K562 (cell line): ENCODE data around the gene CFAP157. TPM values are rescaled to one million over a fixed set of nuclear protein-coding genes. Genes with fewer than 3 reads are reported as not detected.
A peak's percentile ranks its signal among the peaks of the same experiment; 100 is the strongest.

Experiments
- ATAC-seq: fragments of 200-7000 bp; cut with Tn5 transposase; 3 replicates; pipeline ENCODE4 v1.9.1; 2020; ENCODE audit warnings: moderate library complexity
- BruUV-seq: library from RNA; stranded (reverse); fragments of 400-500 nt; replicated peaks from 2 replicates; lab custom pipeline; 2021; lab: Mats Ljungman, UMichigan
- CTCF ChIA-PET: fragments of 300-600 bp; formaldehyde crosslinking; extraction: SDS; loops from one replicate; lab custom pipeline; 2021; ENCODE audit warnings: low intra/inter-chr PET ratio; lab: Yijun Ruan, JAX
- POLR2A ChIA-PET: fragments of 300-600, 350-650 bp; sonication (Branson Sonifier 250); formaldehyde crosslinking; extraction: SDS; loops from one replicate; lab custom pipeline; 2021; ENCODE audit warnings: antibody characterized with exemption, inconsistent platforms; lab: Yijun Ruan, JAX
- DNase-seq, 4 experiments: peaks; one replicate each; pipeline versions ENCODE4 v3.0.0 to v3.0.0-alpha.2; 2011 to 2018; ENCODE audit warnings: low spot score in 3 of 4, mixed read lengths in 3 of 4; ENCODE audit errors: extremely low read depth in 1 of 4
- FAIRE-seq: peaks from 2 replicates; lab custom pipeline; 2011; peaks lifted over from hg19 to GRCh38; lab: Jason Lieb, UNC
- H2AFZ ChIP-seq: 2 replicates; pipeline ENCODE4 v1.6.0; 2011; ENCODE audit warnings: low read depth, low read length, control low read depth, inconsistent platforms
- H3K27ac ChIP-seq: fragments of 200-600 bp; 3 replicates; pipeline ENCODE4 v1.8.0; 2011; ENCODE audit warnings: low read depth, mild to moderate bottlenecking, control low read depth, inconsistent platforms, low read length, moderate library complexity, mixed read lengths; ENCODE audit errors: extremely low read depth
- H3K27me3 ChIP-seq, 2 experiments: fragments of 300-600 bp in 1 of 2; 2 replicates in 1 of 2; 3 replicates in 1 of 2; pipeline versions ENCODE4 v1.6.0 to v1.8.0; 2011; ENCODE audit warnings: inconsistent platforms in 2 of 2, low read length in 2 of 2, mild to moderate bottlenecking in 1 of 2, mixed read lengths in 1 of 2, moderate library complexity in 1 of 2; ENCODE audit not compliant: control insufficient read depth in 2 of 2, insufficient read depth in 2 of 2
- H3K36me3 ChIP-seq: fragments of 300-600 bp; 3 replicates; pipeline ENCODE4 v1.8.0; 2011; ENCODE audit warnings: mild to moderate bottlenecking, low read length, inconsistent platforms; ENCODE audit not compliant: control insufficient read depth, insufficient read depth
- H3K4me1 ChIP-seq, 2 experiments: fragments of 200-600 bp in 1 of 2; replicated peaks in 1 of 2; 2 replicates in 1 of 2; 3 replicates in 1 of 2; pipeline versions ENCODE4 v1.5.1 to v1.8.0; 2011; ENCODE audit warnings: inconsistent platforms in 2 of 2, low read length in 2 of 2, mild to moderate bottlenecking in 1 of 2, mixed read lengths in 1 of 2, moderate library complexity in 1 of 2; ENCODE audit not compliant: control insufficient read depth in 2 of 2, insufficient read depth in 2 of 2
- H3K4me2 ChIP-seq: 2 replicates; pipeline ENCODE4 v1.6.1; 2011; ENCODE audit warnings: low read length, control low read depth, inconsistent platforms, mixed read lengths; ENCODE audit not compliant: insufficient read depth
- H3K4me3 ChIP-seq: fragments of 200-600 bp; sonication (generic), shearing (Covaris generic); 2 replicates; pipeline ENCODE4 v1.5.1; 2016; ENCODE audit warnings: control low read depth, inconsistent platforms
- H3K79me2 ChIP-seq: fragments of 200-600 bp; 3 replicates; pipeline ENCODE4 v1.8.0; 2011; ENCODE audit warnings: low read length, inconsistent platforms; ENCODE audit not compliant: control insufficient read depth, insufficient read depth
- H3K9ac ChIP-seq, 2 experiments: 2 replicates each; pipeline versions ENCODE4 v1.6.0 to v1.6.1; 2011; ENCODE audit warnings: low read depth in 2 of 2, low read length in 2 of 2, control low read depth in 1 of 2, inconsistent platforms in 1 of 2, mild to moderate bottlenecking in 1 of 2, mixed read lengths in 1 of 2; ENCODE audit not compliant: insufficient read depth in 1 of 2
- H3K9me1 ChIP-seq: one replicate; pipeline ENCODE4 v1.6.0; 2011; ENCODE audit warnings: inconsistent platforms, mild to moderate bottlenecking, low read length, moderate library complexity; ENCODE audit not compliant: control insufficient read depth, insufficient read depth
- H3K9me3 ChIP-seq: replicated peaks from 2 replicates; pipeline ENCODE4 v1.5.1; 2011; ENCODE audit warnings: low read depth, low read length, inconsistent platforms; ENCODE audit not compliant: control insufficient read depth, insufficient read depth
- H4K20me1 ChIP-seq: replicated peaks from 2 replicates; pipeline ENCODE4 v1.6.1; 2011; ENCODE audit warnings: low read length, inconsistent platforms, mixed read lengths; ENCODE audit not compliant: control insufficient read depth, insufficient read depth
- ARID2 ChIP-seq: fragments of 450-650 bp; IDR thresholded peaks from 2 replicates; pipeline ENCODE4 v1.6.1; 2017; ENCODE audit warnings: antibody characterized with exemption, mild to moderate bottlenecking
- BHLHE40 ChIP-seq: IDR thresholded peaks from 2 replicates; pipeline ENCODE4 v1.6.1; 2011; ENCODE audit warnings: low read length, improper control_type of control experiment
- CBFA2T3 ChIP-seq: fragments of 450-650 bp; IDR thresholded peaks from 2 replicates; pipeline ENCODE4 v1.6.1; 2017
- CHCHD3 ChIP-seq: fragments of 250-450 bp; sonication (Bioruptor Pico); IDR thresholded peaks from 2 replicates; pipeline ENCODE4 v2.1.2; 2022; ENCODE audit warnings: mild to moderate bottlenecking
- CHD1 ChIP-seq: fragments of 200-600 bp; sonication (generic); IDR thresholded peaks from one replicate; pipeline ENCODE4 v1.6.1; 2012; ENCODE audit warnings: mild to moderate bottlenecking, moderate library complexity, low read length, inconsistent platforms
- HNRNPH1 ChIP-seq: fragments of 200-400 bp; formaldehyde crosslinking; optimal IDR thresholded peaks from 2 replicates; pipeline ENCODE3; 2017; ENCODE audit warnings: low read depth, mild to moderate bottlenecking, low read length, moderate library complexity
- MAFG ChIP-seq: fragments of 450-650 bp; conservative IDR thresholded peaks from 2 replicates; pipeline ENCODE4 v1.6.1; 2016; ENCODE audit warnings: missing genetic modification characterization, missing compliant biosample characterization
- POLR3A ChIP-seq: IDR thresholded peaks from 2 replicates; pipeline ENCODE4 v1.6.1; 2011; ENCODE audit warnings: borderline replicate concordance, mild to moderate bottlenecking, moderate library complexity; ENCODE audit not compliant: insufficient read length, insufficient read depth; ENCODE audit errors: extremely low read depth
- TBL1XR1 ChIP-seq, 2 experiments: IDR thresholded peaks; 2 replicates each; pipeline ENCODE4 v1.6.1; 2012; ENCODE audit warnings: improper control_type of control experiment in 2 of 2, low read length in 2 of 2, mild to moderate bottlenecking in 1 of 2
- TCF7 ChIP-seq: sonication (generic); IDR thresholded peaks from 2 replicates; pipeline ENCODE4 v1.6.1; 2016; ENCODE audit warnings: antibody characterized with exemption, borderline replicate concordance
- ZBTB34 ChIP-seq: fragments of 250-450 bp; sonication (Bioruptor Pico); IDR thresholded peaks from 2 replicates; pipeline ENCODE4 v1.8.0; 2021; ENCODE audit warnings: mild to moderate bottlenecking, moderate library complexity
- WGBS: fragments of 100-300 bp; shearing (Covaris generic); methylation state at CpG from one replicate; pipeline ENCODE4 v1.1.6; 2016; ENCODE audit warnings: low coverage, mixed read lengths; ENCODE audit not compliant: insufficient coverage; ENCODE audit errors: missing lambda C conversion rate; 5-methylcytosine and 5-hydroxymethylcytosine counted together
- in situ Hi-C: fragments of 300-500 bp; cut with MboI; formaldehyde crosslinking; loops from 4 replicates; pipeline ENCODE4 v1.15.0; 2018; ENCODE audit warnings: inconsistent platforms, mixed read lengths
- intact Hi-C: fragments of 100-400 bp; cut with micrococcal nuclease; formaldehyde crosslinking; loops from 2 replicates; pipeline ENCODE4 v1.14.2; 2022
- polyA plus RNA-seq, 8 experiments: library from polyadenylated mRNA; depleted of rRNA in 4 of 8; stranded (reverse) in 5 of 8; unstranded in 3 of 8; fragments of >200 nt; fragmentation: Nextera tagmentation in 2 of 8; fragmentation: Illumina TruSeq in 1 of 8; extraction: Ambion mirVana in 2 of 8; extraction: Trizol in 1 of 8; gene quantifications; 2 replicates each; pipeline versions ENCODE4 v1.2.1 to v1.2.3, GENCODE V29; 2011 to 2014; ENCODE audit warnings: inconsistent platforms in 1 of 8, missing spikeins in 1 of 8
- total RNA-seq, 7 experiments: library from RNA; depleted of rRNA in 6 of 7; stranded (reverse); fragments of >200 nt in 6 of 7; fragmentation: Illumina TruSeq in 2 of 7; extraction: Trizol in 2 of 7; gene quantifications; 2 replicates each; pipeline versions ENCODE4 v1.2.1 to v1.2.3, GENCODE V29; 2011 to 2021; ENCODE audit warnings: low replicate concordance in 1 of 7

The CFAP157 gene
- total and polyA plus RNA-seq, 9 of the 15 experiments (the other 6 are each of a cell fraction or from before 2014, with no cell fraction given), result 0.03 TPM; not detected in 8

- H3K9me1 ChIP-seq, result no peaks in the 10 kb centered on the region
- TF ChIP-seq HNRNPH1, result no peak
- no peak for TF ChIP-seq BHLHE40
- no peak for TF ChIP-seq ZBTB34 (CRISPR knock-in tag)
- no peak for TF ChIP-seq TBL1XR1 (IDR thresholded peaks at IDR 0.05; ENCODE audit: low read length in 2 of 2)
- no peak for TF ChIP-seq CBFA2T3
- no peak for TF ChIP-seq TCF7
- no peak for TF ChIP-seq CHCHD3 (CRISPR knock-in tag)
- no peak for TF ChIP-seq POLR3A
- no peak for TF ChIP-seq MAFG (tag)
- no peak for TF ChIP-seq ARID2
- no peak for TF ChIP-seq CHD1
- H3K9ac ChIP-seq, result peak overlapping the region in 1 of 2 experiments; percentile 41; a peak in 1 of 4 replicates
- no peak for ATAC-seq
- FAIRE-seq, result no peak
- no TSS peak for BruUV-seq
- no peak overlapping the region for H2AFZ ChIP-seq
- peaks cover 7 to 40% of the 10 kb centered on the region in 2 experiments for H3K4me1 ChIP-seq
- no peak overlapping the region for H3K27ac ChIP-seq
- CTCF ChIA-PET, result no interaction called here
- no peak for DNase-seq
- intact Hi-C loops, result loop anchor here (10.0 kb wide), 1 partner anchor 305 kb away; no protein-coding TSS in a partner anchor
- no peak overlapping the region for H3K4me3 ChIP-seq
- POLR2A ChIA-PET, result interaction anchor here (0.6 to 1.8 kb wide), 5 partner anchors 10 to 47 kb away, joined by 3 to 5 read pairs (median 4); partner anchors contain the start of gene PTRH1
- H3K79me2 ChIP-seq, result peaks cover 4% of the 10 kb centered on the region; the same call in 2 of the 3 replicates
- 55% methylated on average over 16 of the region's 18 CpGs for WGBS
- no peaks in the 10 kb centered on the region; the same call in 1 of the 2 replicates for H4K20me1 ChIP-seq
- in situ Hi-C loops, result loop anchor here (10.0 kb wide), 1 partner anchor 135 kb away; no protein-coding TSS in a partner anchor
- H3K36me3 ChIP-seq, result no peaks in the 10 kb centered on the region
- no peak overlapping the region for H3K4me2 ChIP-seq
- H3K27me3 ChIP-seq, result no peaks in the 10 kb centered on the region
- H3K9me3 ChIP-seq, result no peaks in the 10 kb centered on the region
Observed at GRCh38 chr9:127729522-127730256, 22.9 kb downstream of the CFAP157 start.
